GM23338 (cell line): ENCODE data around the gene PACSIN3. TPM values are rescaled to one million over a fixed set of nuclear protein-coding genes. Genes with fewer than 3 reads are reported as not detected.

Experiments
- ATAC-seq: fragments of 200-7000 bp; cut with Tn5 transposase; 3 replicates; pipeline ENCODE4 v1.9.1; 2020
- DNase-seq: peaks from one replicate; pipeline ENCODE4 v3.0.0-alpha.2; 2015; ENCODE audit warnings: low spot score
- H2AFZ ChIP-seq: fragments of 200-600 bp; sonication (generic); 2 replicates; pipeline ENCODE4 v1.8.0; 2016; ENCODE audit warnings: antibody characterized with exemption, mild to moderate bottlenecking, moderate library complexity
- H3F3A ChIP-seq: fragments of 200-600 bp; sonication (generic); replicated peaks from 2 replicates; pipeline ENCODE4 v1.8.0; 2017; ENCODE audit warnings: antibody characterized with exemption, mixed run types, low read depth
- H3K27ac ChIP-seq: fragments of 200-600 bp; sonication (generic); 2 replicates; pipeline ENCODE4 v1.6.1; 2016; ENCODE audit warnings: low read depth
- H3K27me3 ChIP-seq: fragments of 200-600 bp; sonication (generic); 2 replicates; pipeline ENCODE4 v1.8.0; 2016; ENCODE audit warnings: mild to moderate bottlenecking, mixed run types, moderate library complexity; ENCODE audit not compliant: insufficient read depth
- H3K36me3 ChIP-seq: fragments of 200-600 bp; sonication (generic); 2 replicates; pipeline ENCODE4 v1.8.0; 2016; ENCODE audit warnings: mild to moderate bottlenecking; ENCODE audit not compliant: insufficient read depth
- H3K4me1 ChIP-seq: fragments of 200-600 bp; sonication (generic); 2 replicates; pipeline ENCODE4 v1.8.0; 2016; ENCODE audit warnings: mild to moderate bottlenecking, moderate library complexity; ENCODE audit not compliant: insufficient read depth
- H3K4me2 ChIP-seq: fragments of 200-600 bp; sonication (generic); 2 replicates; pipeline ENCODE4 v1.7.1; 2017; ENCODE audit warnings: mixed run types
- H3K4me3 ChIP-seq: fragments of 200-600 bp; sonication (generic); 2 replicates; pipeline ENCODE4 v1.6.1; 2016; ENCODE audit warnings: mixed run types
- H3K79me2 ChIP-seq: fragments of 200-600 bp; sonication (generic); replicated peaks from 2 replicates; pipeline ENCODE4 v1.8.0; 2017; ENCODE audit warnings: mild to moderate bottlenecking; ENCODE audit not compliant: insufficient read depth
- H3K9me2 ChIP-seq: fragments of 200-600 bp; sonication (generic); 2 replicates; pipeline ENCODE4 v1.8.0; 2017; ENCODE audit not compliant: insufficient read depth
- H4K20me1 ChIP-seq: fragments of 200-600 bp; sonication (generic); replicated peaks from 2 replicates; pipeline ENCODE4 v1.8.0; 2017; ENCODE audit warnings: mild to moderate bottlenecking; ENCODE audit not compliant: insufficient read depth
- H3K27ac Mint-ChIP-seq: 2 replicates; pipeline ENCODE4 v1.8.0; 2020; ENCODE audit warnings: inconsistent platforms, mild to moderate bottlenecking, moderate library complexity, mixed read lengths
- H3K27me3 Mint-ChIP-seq: 3 replicates; pipeline ENCODE4 v1.8.0; 2022; ENCODE audit warnings: low read depth, mild to moderate bottlenecking, moderate library complexity, mixed read lengths, inconsistent platforms; ENCODE audit not compliant: insufficient read depth, poor library complexity
- H3K36me3 Mint-ChIP-seq: 3 replicates; pipeline ENCODE4 v1.8.0; 2021; ENCODE audit warnings: low read depth, mild to moderate bottlenecking, inconsistent platforms, moderate library complexity, mixed read lengths
- H3K4me1 Mint-ChIP-seq: 3 replicates; pipeline ENCODE4 v1.8.0; 2020; ENCODE audit warnings: mild to moderate bottlenecking, inconsistent platforms, mixed read lengths
- H3K4me3 Mint-ChIP-seq: 3 replicates; pipeline ENCODE4 v1.8.0; 2021; ENCODE audit warnings: moderate library complexity, mild to moderate bottlenecking, inconsistent platforms, mixed read lengths
- H3K9me3 Mint-ChIP-seq: 3 replicates; pipeline ENCODE4 v1.8.0; 2020; ENCODE audit warnings: moderate library complexity, mild to moderate bottlenecking, inconsistent platforms, mixed read lengths
- CREB1 ChIP-seq: fragments of 250-450 bp; sonication (Bioruptor Pico); IDR thresholded peaks from 2 replicates; pipeline ENCODE4 v1.5.0; 2020; ENCODE audit warnings: low read depth, mild to moderate bottlenecking, moderate library complexity
- EZH2 ChIP-seq: fragments of 200-600 bp; sonication (generic); IDR thresholded peaks from one replicate; pipeline ENCODE4 v1.8.0; 2017; ENCODE audit warnings: antibody characterized with exemption, mild to moderate bottlenecking, low read depth; ENCODE audit not compliant: unreplicated experiment
- EZH2phosphoT487 ChIP-seq: fragments of 200-600 bp; sonication (generic); IDR thresholded peaks from one replicate; pipeline ENCODE4 v1.8.1; 2018; ENCODE audit warnings: antibody characterized with exemption; ENCODE audit not compliant: unreplicated experiment
- JUNB ChIP-seq: IDR thresholded peaks from one replicate; pipeline ENCODE4 v1.6.1; 2016; ENCODE audit warnings: antibody characterized with exemption; ENCODE audit not compliant: unreplicated experiment
- NANOG ChIP-seq: IDR thresholded peaks from 2 replicates; pipeline ENCODE4 v1.6.1; 2016; ENCODE audit warnings: antibody characterized with exemption, borderline replicate concordance
- POLR2AphosphoS5 ChIP-seq: IDR thresholded peaks from 2 replicates; pipeline ENCODE4 v1.6.1; 2016; ENCODE audit warnings: antibody characterized with exemption, low read depth
- STAT1 ChIP-seq: IDR thresholded peaks from one replicate; pipeline ENCODE4 v1.6.1; 2016; ENCODE audit warnings: antibody characterized with exemption; ENCODE audit not compliant: unreplicated experiment
- ZNF114 ChIP-seq: fragments of 250-450 bp; sonication (Bioruptor Pico); IDR thresholded peaks from 2 replicates; pipeline ENCODE4 v1.5.0; 2020; ENCODE audit warnings: mild to moderate bottlenecking, moderate library complexity
- ZNF331 ChIP-seq: fragments of 250-450 bp; sonication (Bioruptor Pico); IDR thresholded peaks from 2 replicates; pipeline ENCODE4 v1.5.0; 2020; ENCODE audit warnings: low read depth, mild to moderate bottlenecking, moderate library complexity
- polyA plus RNA-seq: library from polyadenylated mRNA; unstranded; fragments of >200 nt; fragmentation: Nextera tagmentation; extraction: Ambion mirVana; gene quantifications from 2 replicates; pipeline ENCODE4 v1.2.1, GENCODE V29; 2016
- total RNA-seq: library from RNA; depleted of rRNA; stranded (reverse); fragments of >200 nt; shearing (Covaris generic); gene quantifications from 2 replicates; pipeline ENCODE4 v1.2.3, GENCODE V29; 2014
- TF ChIP-seq, protein P1 (sequence below): IDR thresholded peaks from 2 replicates; pipeline ENCODE4 v1.6.1; 2016; ENCODE audit warnings: antibody characterized with exemption
- TF ChIP-seq, protein P2 (sequence below): IDR thresholded peaks from one replicate; pipeline ENCODE4 v1.6.1; 2018; ENCODE audit warnings: antibody characterized with exemption; ENCODE audit not compliant: unreplicated experiment
- TF ChIP-seq, protein P3 (sequence below), 2 experiments: fragments of 200-600 bp in 1 of 2; sonication (generic) in 1 of 2; conservative IDR thresholded peaks; 2 replicates each; pipeline versions ENCODE4 v1.5.1 to v1.6.1; 2016 to 2017; ENCODE audit warnings: antibody characterized with exemption in 2 of 2, low read depth in 2 of 2, mild to moderate bottlenecking in 2 of 2, moderate library complexity in 1 of 2
- TF ChIP-seq, protein P4 (sequence below): fragments of 250-450 bp; sonication (Bioruptor Pico); IDR thresholded peaks from 2 replicates; pipeline ENCODE4 v1.5.0; 2020; ENCODE audit warnings: mild to moderate bottlenecking, moderate library complexity

Gene PACSIN3
- total and polyA plus RNA-seq, 2 experiments from 2014 or later: 39.6 to 72.1 TPM

DNA sequence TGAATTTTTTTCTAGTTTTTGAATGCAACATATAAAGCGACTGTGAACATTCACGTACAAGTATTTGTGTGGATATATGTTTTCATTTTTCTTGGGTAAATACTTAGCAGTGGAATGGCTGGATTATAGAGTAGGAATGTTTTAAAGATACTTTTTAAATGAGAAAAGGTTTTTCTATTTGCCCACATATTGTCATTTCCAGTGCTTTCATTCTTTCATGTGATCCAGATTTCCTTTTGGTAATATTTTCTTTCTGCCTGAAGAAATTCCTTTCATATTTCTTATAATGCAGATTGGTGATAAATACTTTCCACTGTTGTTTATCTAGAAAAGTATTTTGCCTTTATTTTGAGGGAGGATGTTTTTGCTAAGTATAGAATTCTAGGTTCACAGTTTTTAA, 36.5 kb upstream of the PACSIN3 start:
- Histone ChIP-seq H2AFZ (no peak overlapping the region), H3K4me3 (no peak overlapping the region), H3K4me1 (no peaks in the 10 kb centered on the region; the same call in 1 of the 2 replicates), H3K9me2 (no peaks in the 10 kb centered on the region), H4K20me1 (peaks cover 5% of the 10 kb centered on the region), H3K4me2 (no peak overlapping the region), H3F3A (no peaks in the 10 kb centered on the region), H3K27ac (no peak overlapping the region), H3K36me3 (peaks cover 27% of the 10 kb centered on the region), H3K27me3 (no peaks in the 10 kb centered on the region), H3K79me2 (peaks cover 18% of the 10 kb centered on the region)
- Mint-ChIP-seq H3K36me3 (peaks cover 60% of the 10 kb centered on the region), H3K27me3 (no peaks in the 10 kb centered on the region), H3K4me1 (peaks cover 6% of the 10 kb centered on the region), H3K27ac (no peak overlapping the region), H3K9me3 (no peaks in the 10 kb centered on the region), H3K4me3 (no peak overlapping the region)
- no peak for TF ChIP-seq NANOG
- TF ChIP-seq CREB1: no peak
- no peak for TF ChIP-seq STAT1
- TF ChIP-seq ZNF114: no peak
- TF ChIP-seq, protein P1, sequence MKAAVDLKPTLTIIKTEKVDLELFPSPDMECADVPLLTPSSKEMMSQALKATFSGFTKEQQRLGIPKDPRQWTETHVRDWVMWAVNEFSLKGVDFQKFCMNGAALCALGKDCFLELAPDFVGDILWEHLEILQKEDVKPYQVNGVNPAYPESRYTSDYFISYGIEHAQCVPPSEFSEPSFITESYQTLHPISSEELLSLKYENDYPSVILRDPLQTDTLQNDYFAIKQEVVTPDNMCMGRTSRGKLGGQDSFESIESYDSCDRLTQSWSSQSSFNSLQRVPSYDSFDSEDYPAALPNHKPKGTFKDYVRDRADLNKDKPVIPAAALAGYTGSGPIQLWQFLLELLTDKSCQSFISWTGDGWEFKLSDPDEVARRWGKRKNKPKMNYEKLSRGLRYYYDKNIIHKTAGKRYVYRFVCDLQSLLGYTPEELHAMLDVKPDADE: no peak
- no peak for TF ChIP-seq EZH2phosphoT487
- no peak for TF ChIP-seq ZNF331 (CRISPR knock-in tag)
- TF ChIP-seq, protein P2, sequence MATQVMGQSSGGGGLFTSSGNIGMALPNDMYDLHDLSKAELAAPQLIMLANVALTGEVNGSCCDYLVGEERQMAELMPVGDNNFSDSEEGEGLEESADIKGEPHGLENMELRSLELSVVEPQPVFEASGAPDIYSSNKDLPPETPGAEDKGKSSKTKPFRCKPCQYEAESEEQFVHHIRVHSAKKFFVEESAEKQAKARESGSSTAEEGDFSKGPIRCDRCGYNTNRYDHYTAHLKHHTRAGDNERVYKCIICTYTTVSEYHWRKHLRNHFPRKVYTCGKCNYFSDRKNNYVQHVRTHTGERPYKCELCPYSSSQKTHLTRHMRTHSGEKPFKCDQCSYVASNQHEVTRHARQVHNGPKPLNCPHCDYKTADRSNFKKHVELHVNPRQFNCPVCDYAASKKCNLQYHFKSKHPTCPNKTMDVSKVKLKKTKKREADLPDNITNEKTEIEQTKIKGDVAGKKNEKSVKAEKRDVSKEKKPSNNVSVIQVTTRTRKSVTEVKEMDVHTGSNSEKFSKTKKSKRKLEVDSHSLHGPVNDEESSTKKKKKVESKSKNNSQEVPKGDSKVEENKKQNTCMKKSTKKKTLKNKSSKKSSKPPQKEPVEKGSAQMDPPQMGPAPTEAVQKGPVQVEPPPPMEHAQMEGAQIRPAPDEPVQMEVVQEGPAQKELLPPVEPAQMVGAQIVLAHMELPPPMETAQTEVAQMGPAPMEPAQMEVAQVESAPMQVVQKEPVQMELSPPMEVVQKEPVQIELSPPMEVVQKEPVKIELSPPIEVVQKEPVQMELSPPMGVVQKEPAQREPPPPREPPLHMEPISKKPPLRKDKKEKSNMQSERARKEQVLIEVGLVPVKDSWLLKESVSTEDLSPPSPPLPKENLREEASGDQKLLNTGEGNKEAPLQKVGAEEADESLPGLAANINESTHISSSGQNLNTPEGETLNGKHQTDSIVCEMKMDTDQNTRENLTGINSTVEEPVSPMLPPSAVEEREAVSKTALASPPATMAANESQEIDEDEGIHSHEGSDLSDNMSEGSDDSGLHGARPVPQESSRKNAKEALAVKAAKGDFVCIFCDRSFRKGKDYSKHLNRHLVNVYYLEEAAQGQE: no peak
- TF ChIP-seq, protein P3, sequence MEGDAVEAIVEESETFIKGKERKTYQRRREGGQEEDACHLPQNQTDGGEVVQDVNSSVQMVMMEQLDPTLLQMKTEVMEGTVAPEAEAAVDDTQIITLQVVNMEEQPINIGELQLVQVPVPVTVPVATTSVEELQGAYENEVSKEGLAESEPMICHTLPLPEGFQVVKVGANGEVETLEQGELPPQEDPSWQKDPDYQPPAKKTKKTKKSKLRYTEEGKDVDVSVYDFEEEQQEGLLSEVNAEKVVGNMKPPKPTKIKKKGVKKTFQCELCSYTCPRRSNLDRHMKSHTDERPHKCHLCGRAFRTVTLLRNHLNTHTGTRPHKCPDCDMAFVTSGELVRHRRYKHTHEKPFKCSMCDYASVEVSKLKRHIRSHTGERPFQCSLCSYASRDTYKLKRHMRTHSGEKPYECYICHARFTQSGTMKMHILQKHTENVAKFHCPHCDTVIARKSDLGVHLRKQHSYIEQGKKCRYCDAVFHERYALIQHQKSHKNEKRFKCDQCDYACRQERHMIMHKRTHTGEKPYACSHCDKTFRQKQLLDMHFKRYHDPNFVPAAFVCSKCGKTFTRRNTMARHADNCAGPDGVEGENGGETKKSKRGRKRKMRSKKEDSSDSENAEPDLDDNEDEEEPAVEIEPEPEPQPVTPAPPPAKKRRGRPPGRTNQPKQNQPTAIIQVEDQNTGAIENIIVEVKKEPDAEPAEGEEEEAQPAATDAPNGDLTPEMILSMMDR (conservative IDR thresholded peaks at IDR 0.05; ENCODE audit: low read depth in 2 of 2): no peak
- TF ChIP-seq EZH2: no peak
- TF ChIP-seq JUNB: no peak
- TF ChIP-seq, protein P4, sequence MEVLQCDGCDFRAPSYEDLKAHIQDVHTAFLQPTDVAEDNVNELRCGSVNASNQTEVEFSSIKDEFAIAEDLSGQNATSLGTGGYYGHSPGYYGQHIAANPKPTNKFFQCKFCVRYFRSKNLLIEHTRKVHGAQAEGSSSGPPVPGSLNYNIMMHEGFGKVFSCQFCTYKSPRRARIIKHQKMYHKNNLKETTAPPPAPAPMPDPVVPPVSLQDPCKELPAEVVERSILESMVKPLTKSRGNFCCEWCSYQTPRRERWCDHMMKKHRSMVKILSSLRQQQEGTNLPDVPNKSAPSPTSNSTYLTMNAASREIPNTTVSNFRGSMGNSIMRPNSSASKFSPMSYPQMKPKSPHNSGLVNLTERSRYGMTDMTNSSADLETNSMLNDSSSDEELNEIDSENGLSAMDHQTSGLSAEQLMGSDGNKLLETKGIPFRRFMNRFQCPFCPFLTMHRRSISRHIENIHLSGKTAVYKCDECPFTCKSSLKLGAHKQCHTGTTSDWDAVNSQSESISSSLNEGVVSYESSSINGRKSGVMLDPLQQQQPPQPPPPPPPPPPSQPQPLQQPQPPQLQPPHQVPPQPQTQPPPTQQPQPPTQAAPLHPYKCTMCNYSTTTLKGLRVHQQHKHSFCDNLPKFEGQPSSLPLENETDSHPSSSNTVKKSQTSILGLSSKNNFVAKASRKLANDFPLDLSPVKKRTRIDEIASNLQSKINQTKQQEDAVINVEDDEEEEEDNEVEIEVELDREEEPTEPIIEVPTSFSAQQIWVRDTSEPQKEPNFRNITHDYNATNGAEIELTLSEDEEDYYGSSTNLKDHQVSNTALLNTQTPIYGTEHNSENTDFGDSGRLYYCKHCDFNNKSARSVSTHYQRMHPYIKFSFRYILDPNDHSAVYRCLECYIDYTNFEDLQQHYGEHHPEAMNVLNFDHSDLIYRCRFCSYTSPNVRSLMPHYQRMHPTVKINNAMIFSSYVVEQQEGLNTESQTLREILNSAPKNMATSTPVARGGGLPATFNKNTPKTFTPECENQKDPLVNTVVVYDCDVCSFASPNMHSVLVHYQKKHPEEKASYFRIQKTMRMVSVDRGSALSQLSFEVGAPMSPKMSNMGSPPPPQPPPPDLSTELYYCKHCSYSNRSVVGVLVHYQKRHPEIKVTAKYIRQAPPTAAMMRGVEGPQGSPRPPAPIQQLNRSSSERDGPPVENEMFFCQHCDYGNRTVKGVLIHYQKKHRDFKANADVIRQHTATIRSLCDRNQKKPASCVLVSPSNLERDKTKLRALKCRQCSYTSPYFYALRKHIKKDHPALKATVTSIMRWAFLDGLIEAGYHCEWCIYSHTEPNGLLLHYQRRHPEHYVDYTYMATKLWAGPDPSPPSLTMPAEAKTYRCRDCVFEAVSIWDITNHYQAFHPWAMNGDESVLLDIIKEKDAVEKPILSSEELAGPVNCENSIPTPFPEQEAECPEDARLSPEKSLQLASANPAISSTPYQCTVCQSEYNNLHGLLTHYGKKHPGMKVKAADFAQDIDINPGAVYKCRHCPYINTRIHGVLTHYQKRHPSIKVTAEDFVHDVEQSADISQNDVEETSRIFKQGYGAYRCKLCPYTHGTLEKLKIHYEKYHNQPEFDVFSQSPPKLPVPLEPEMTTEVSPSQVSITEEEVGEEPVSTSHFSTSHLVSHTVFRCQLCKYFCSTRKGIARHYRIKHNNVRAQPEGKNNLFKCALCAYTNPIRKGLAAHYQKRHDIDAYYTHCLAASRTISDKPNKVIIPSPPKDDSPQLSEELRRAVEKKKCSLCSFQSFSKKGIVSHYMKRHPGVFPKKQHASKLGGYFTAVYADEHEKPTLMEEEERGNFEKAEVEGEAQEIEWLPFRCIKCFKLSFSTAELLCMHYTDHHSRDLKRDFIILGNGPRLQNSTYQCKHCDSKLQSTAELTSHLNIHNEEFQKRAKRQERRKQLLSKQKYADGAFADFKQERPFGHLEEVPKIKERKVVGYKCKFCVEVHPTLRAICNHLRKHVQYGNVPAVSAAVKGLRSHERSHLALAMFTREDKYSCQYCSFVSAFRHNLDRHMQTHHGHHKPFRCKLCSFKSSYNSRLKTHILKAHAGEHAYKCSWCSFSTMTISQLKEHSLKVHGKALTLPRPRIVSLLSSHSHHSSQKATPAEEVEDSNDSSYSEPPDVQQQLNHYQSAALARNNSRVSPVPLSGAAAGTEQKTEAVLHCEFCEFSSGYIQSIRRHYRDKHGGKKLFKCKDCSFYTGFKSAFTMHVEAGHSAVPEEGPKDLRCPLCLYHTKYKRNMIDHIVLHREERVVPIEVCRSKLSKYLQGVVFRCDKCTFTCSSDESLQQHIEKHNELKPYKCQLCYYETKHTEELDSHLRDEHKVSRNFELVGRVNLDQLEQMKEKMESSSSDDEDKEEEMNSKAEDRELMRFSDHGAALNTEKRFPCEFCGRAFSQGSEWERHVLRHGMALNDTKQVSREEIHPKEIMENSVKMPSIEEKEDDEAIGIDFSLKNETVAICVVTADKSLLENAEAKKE (CRISPR knock-in tag): no peak
- TF ChIP-seq POLR2AphosphoS5: no peak
- no peak for ATAC-seq
- DNase-seq: no peak
